GM15510 (cell line): ENCODE measurements around the gene GALNT18.

Source experiments
- POLR2A ChIP-seq: IDR thresholded peaks from 3 replicates; pipeline ENCODE4 v1.6.1; 2011; ENCODE audit warnings: borderline replicate concordance; ENCODE audit not compliant: insufficient read length; ENCODE audit errors: extremely low read depth

The GALNT18 gene

DNA sequence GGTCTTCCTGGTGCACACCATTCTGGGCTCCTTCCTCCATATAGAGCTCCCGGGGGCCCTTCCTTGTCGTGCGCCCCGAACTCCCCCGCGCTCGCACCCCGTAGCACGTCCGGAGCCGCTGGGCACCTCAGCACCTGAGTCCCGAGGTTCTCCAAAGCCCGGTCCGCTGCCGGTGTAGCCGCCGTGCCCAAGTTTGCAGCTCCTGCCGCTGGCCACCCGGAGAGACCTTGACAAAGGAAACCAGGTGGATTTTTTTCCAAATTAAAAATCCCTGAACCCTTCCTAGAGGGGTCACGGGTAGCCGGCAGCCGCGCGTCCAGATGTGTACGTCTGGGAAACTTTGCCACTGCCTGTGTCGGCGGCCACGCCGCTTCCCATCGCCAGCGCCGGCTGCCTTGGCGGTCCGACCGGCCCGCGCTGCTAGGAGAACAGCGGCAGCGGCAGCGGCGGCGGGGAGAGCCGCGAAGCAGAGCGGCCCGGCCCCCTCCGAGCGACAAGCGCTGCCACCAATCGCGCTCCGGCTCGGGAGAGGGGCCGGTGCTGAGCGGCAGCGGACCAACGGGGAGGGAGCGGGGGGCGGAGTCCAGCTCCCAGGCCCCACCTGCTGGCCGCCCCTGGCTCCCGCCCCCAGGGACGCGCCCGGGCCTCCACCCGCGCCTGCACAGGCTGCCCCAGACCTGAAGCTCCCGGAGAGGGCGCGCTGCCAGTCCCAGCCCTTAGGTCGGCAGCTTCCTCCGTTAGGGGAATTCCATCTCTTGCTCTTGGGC lies at the start of gene GALNT18:
Gene GALNT18 (minus strand): TSS at position 433 of the 767 bp plus-strand sequence.
- peak; percentile 89 for TF ChIP-seq POLR2A

DNA sequence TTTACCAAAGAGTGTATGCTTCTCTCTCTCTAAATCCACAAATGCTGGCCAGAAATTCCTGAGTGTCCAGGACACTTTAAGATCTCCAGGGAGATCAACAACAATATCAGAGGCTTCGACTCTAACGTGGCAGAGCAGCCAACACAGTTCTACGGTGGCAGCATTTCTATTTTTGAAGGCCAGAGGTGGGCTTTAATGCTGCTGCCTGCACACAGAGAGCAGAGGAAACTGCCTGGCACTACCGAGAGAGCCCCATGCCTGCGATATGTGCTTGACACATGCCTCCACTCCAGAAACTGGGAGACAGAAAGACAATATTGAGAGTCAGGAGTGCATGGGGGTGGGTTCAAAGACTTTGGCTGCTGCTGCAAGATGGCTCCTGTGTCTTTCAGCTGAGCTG lies 48.8 kb upstream of the GALNT18 start:
- TF ChIP-seq POLR2A: no peak

DNA sequence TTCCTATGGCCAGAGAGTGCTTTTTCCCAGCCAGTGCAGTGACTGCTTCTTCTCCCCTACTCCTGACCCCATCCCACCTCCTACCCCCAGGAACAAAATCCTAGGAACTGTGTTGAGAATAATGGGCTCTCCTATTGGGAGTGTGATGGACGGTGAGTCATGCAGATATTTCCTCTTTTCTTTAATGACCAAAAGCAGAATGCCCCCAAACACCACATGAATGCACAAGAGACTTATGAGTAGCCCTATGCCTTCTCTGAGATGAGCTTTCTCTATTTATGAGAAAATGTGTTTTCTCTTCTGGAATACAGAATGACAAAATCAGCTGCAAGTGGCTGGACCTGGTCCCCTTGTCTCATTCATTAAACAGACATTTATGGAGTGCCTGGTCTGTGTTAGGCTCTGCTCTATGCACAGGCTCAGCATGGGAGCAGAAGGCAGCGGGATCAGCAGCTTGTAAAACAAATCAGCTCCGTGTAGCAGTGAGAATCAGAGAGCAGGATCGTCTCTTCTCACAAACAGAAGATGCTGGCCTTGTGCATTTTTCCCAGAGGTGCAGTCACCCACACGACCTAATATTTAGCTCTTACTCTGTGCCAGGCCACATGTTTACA lies 47.5 kb upstream of the GALNT18 start:
- no peak for TF ChIP-seq POLR2A

DNA sequence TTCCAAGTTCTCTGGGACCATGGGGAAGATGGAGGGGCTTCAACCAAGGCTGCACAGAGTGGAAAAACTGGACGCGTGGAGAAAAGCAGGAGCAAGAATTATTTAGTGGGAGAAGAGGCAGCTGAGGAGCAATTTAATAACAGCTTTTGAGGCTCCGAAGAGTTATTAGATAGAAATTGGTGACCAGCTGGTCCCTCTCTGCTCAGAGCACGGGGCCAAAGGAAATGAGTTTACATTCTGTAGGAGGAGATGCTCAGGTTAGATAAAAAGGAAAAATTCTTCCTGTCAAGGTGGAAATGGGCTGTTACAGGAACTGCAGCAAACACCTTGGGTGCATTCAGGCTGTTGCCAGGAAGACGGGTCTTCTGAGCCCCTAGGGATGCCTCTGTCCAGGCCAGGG lies 47.0 kb upstream of the GALNT18 start:
- no peak for TF ChIP-seq POLR2A

DNA sequence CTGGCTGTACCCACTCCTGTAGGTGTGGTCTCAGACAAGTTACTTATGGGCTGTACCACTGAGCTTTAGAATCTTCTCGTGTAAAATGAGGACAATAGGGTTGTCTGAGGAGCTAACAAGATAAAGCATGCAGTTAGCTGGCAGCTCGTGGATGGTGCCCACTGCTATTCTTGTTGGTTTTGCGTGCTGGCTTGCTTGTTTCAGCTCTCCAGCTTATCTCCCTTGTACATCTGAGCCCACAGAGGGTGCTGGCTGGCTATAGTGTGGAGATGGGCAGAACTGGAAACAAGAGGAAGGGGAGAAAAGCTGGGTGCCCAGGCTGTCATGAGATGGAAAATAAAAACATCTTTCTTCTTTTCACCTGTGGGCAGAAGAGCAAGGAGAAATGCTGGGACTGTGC lies 46.5 kb upstream of the GALNT18 start:
- no peak for TF ChIP-seq POLR2A

DNA sequence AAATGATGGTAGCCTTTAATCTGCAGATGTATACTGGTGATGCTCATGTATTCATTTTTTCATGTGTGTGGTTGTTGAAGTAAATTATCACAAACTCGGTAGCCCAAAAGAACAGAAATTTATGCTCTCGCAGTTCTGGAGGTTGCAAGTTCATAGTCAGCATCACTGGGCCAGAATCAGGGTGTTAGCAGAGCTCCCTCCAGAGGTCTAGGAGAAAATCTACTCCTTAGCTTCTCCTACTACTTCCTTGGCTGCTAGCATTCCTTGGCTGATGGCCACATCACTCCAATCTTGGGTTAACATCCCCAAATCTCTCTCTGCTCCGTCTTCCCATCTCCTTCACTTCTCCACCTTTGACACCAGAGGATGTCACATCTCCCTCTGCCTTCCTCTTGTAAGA lies 45.3 kb upstream of the GALNT18 start:
- TF ChIP-seq POLR2A: no peak

DNA sequence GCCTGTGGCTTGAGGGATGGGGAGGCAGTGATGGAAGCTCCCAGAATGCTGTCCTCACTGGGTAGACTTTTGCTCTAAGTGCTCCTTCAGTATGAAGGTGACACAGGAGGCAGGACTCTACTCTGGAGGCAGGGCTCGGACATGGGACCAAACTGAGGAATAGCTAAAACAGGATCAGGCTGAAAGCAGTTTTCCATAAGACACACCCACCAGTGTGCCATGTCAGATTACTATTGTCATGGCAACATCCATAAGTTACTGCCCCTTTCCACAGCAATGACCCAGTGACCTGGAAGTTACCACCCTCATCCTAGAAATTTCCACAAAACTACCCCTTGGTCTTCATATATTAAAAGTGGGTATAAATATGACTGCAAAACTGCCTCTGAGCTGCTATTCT lies 43.6 kb upstream of the GALNT18 start:
- TF ChIP-seq POLR2A: no peak

DNA sequence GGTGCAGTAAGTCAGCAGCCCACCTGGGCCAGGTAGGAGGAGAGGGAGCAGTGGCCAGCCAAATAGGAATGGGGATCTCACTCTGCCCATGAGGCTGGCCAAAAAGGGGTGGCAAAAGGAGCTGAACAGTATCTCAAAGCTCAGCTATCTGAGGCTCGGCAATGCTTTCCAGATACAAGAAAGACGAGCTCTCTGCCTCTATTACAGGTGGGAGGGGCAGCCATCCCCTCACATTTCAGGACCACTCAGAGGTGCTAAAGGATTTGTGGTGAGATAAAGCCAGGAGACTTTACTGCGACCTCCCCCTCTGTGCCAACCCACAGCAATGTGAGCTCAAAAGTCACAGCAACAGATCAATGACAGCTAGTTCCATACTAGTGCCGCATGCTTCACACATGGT lies 42.1 kb upstream of the GALNT18 start:
- TF ChIP-seq POLR2A: no peak

DNA sequence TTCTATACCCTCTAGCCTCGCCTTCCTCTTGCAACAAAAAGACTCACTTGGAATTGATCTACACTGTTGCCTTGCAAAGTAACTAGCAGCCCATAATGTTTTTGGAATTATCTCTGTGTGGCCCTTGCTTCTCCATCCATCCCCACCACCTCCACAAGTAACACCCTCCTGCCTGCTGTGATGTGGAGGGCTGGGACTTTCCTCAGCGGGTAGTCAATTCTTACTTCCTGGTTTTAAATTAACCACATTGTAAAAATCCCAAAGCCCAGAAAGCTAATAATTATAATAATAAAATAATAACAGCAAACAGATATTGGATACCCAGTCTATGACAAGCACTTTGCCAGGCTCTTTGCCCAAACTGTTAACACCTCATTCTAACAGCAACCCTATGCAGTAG lies 40.8 kb upstream of the GALNT18 start:
- TF ChIP-seq POLR2A: no peak

DNA sequence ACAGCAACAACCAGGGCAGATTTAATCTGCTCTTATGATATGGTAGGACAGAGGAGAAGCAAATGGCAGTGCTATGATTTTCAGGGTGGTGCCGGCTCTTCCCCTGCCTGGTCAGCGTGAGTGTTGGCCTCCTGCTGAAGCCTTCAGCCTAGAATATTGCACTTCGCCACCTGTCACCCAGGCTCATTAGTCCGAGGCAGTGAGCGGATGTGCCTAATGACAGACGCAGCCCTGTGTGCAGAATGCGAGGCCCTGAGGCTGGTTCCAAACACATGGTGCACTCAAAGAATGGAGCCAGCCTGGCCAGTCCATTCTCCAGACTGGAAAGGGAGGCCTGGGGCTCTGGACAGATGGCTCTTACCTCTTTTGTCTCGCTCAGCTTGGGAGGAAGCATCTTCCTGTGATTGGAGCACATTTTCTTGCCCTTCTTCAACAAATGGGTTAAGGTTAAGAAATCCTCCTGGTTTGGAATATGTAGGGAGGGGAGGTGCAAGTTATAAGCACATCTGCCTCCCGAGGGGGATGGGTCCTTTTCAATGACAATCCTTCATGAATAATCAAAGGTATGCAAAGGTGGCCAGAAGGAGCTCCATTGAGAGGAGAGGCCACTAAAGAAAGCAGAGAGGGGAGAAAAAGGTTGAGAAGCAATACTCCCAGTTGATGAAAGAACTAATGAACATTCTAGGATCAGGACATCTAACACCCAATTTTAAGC lies 39.7 kb upstream of the GALNT18 start:
- TF ChIP-seq POLR2A: no peak

DNA sequence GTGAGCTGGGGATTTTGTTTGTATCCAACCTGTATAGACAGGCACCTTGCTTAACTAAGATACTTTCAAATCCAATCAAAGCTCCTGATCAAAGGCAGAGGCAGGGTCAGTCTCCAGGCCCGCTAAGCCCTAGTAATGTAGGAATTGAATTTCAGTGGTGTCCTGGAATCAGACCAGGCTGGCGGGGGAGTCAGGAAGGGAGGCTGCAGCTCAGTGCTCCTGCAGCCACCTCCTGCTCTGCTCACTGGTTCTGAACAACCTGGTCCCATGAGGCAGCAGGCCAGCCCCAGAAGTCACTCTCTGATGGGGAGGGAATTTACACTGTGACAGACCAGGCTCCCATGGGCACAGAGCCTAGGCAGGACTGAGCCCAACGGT lies 38.5 kb upstream of the GALNT18 start:
- no peak for TF ChIP-seq POLR2A

DNA sequence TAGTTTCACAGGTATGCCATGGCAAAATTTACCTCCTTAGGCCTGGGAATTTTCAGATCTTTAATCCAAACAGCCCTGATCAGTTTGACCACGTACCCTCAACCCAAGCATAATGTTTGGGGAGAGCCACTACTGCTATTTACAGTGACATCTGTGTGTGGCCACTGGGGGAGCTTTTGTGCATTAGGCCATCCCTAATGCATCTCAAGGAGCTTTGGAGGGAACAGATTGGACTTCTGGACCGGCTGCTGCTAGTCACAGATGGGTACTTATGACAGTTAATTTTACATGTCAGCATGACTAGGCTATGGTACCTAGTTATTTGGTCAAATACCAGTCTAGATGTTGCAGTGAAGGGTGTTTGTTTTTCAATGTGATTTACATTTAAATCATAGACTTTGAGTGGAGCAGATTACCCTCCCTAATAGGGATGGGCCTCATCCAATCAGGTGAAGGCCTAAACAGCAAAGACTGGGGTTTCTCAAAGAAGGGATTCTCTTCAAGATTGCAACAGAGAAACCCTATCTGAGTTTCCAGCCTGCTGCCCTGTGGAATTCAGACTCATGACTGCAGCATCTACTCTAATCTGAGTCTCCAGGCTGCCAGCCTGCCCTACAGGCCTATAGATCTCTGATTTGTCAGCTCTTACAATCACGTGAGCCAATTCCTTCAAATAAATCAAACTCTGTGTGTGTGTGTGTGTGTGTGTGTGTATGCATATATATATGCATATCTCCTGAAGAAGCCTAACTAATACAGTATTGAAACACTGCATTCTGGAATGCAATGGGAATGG lies 38.0 kb upstream of the GALNT18 start:
- TF ChIP-seq POLR2A: no peak

DNA sequence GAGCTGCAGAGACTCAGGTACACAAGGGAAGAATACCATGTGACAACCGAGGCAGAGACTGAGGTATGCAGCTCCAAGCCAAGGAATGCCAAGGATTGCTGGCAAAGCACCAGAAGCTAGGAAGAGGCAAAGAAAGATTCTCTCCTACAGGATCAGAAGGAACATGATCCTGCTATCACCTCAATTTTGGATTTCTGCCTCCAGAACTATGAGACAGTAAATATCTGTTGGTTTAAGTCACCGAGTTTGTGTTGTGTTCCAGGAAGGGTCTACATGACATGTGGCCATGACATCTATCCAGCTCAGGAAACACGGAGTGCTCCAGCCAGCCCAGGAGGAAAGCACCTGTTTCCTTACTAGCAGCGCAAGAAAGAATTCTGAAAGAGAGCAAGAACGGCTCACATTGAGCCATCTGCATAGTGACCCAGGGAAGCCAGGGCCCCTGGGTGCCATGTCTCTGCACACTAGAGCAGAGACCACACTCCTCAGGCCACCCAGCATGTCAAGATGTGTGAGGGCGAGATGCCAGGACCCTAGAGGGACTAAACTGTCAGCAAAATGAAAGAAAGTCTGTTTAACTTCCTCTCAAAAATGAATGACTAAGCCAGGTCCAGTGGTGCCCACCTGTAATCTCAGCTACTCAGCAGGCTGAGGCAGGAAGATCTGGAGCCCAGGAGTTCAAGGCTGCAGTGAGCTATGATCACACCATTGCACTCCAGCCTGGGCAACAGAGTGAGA lies 35.6 kb upstream of the GALNT18 start:
- no peak for TF ChIP-seq POLR2A

DNA sequence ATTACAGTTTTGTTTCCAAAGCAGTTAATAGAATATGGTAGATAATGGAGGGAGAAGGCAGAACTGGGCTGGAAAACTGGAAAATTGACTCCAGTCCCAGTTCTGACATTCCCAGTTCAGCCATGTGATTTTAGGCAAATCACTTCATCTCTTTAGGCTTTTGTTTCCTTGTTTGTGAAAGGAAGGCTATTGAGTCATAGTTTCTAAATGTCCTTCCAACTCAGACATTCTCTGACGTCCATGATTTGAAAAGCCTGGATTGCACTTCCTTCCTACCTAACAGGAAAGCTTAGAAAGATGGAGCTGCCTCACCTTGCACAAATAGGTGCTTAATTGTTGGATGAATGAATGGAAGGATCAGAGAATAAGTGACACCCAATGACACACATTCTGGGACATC lies 19.8 kb upstream of the GALNT18 start:
- TF ChIP-seq POLR2A: no peak
